ENCODE measurements around the gene TOPAZ1. TPM values are rescaled to one million over a fixed set of nuclear protein-coding genes. Genes with fewer than 3 reads are reported as not detected.

The TOPAZ1 gene
- total and polyA plus RNA-seq, 9 of the 15 experiments (the other 6 are each of a cell fraction or from before 2014, with no cell fraction given), result 0.01 TPM; not detected in 8

DNA sequence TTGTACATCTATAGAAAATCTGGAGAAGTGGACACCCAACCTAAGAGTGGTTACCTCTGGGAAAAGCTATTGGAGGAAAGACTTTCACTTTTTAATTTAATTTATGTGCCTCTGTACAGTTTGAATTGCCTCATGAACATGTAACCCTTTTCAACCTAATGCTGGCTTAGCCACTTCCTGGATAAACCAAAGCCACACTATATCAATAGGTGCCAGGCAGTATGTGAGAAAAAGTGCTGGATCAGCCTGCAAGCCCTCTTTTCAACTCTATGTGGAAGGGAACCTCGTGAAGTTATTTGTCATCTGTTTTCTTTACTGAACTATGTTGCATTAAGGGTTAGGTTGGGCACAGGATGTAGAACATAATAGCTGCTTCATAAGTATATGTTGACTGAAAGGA lies 9.3 kb upstream of the TOPAZ1 start:
- ChIA-PET CTCF (ENCODE audit: low intra/inter-chr PET ratio) (no interaction called here), POLR2A (interaction anchor here (0.6 to 1.1 kb wide), 3 partner anchors 18 to 622 kb away, joined by 3 to 4 read pairs (median 3); no protein-coding TSS in a partner anchor)
- H4K20me1 ChIP-seq (replicated peaks; ENCODE audit: control insufficient read depth, insufficient read depth, low read length), result no peaks in the 10 kb centered on the region
- peak overlapping the region; percentile 85 for H2AFZ ChIP-seq (ENCODE audit: low read depth, low read length)
- peak overlapping the region; percentile 12; the same call in 2 of the 3 replicates for H3K27ac ChIP-seq (ENCODE audit: extremely low read depth, low read depth, low read length)
- ATAC-seq (no peak), DNase-seq (ENCODE audit: extremely low read depth in 1 of 4, low spot score in 3 of 4) (no peak), FAIRE-seq (no peak)
- H3K9me1 ChIP-seq (ENCODE audit: control insufficient read depth, insufficient read depth, low read length), result no peaks in the 10 kb centered on the region
- no peak overlapping the region; a peak in 1 of 4 replicates for H3K9ac ChIP-seq (ENCODE audit: insufficient read depth in 1 of 2, low read depth in 2 of 2, low read length in 2 of 2)
- peak; percentile 23; the same call in 1 of the 2 replicates for TF ChIP-seq TCF3 (CRISPR knock-in tag; IDR thresholded peaks at IDR 0.05)
- TF ChIP-seq NCOR1 (IDR thresholded peaks at IDR 0.05), result no peak
- TF ChIP-seq ARID2 (IDR thresholded peaks at IDR 0.05), result no peak
- peak; percentile 20; the same call in 1 of the 2 replicates for TF ChIP-seq C11orf30 (IDR thresholded peaks at IDR 0.05; ENCODE audit: low read depth)
- TF ChIP-seq USF2 (CRISPR knock-in tag; IDR thresholded peaks at IDR 0.05), result no peak
- TF ChIP-seq, protein P1, sequence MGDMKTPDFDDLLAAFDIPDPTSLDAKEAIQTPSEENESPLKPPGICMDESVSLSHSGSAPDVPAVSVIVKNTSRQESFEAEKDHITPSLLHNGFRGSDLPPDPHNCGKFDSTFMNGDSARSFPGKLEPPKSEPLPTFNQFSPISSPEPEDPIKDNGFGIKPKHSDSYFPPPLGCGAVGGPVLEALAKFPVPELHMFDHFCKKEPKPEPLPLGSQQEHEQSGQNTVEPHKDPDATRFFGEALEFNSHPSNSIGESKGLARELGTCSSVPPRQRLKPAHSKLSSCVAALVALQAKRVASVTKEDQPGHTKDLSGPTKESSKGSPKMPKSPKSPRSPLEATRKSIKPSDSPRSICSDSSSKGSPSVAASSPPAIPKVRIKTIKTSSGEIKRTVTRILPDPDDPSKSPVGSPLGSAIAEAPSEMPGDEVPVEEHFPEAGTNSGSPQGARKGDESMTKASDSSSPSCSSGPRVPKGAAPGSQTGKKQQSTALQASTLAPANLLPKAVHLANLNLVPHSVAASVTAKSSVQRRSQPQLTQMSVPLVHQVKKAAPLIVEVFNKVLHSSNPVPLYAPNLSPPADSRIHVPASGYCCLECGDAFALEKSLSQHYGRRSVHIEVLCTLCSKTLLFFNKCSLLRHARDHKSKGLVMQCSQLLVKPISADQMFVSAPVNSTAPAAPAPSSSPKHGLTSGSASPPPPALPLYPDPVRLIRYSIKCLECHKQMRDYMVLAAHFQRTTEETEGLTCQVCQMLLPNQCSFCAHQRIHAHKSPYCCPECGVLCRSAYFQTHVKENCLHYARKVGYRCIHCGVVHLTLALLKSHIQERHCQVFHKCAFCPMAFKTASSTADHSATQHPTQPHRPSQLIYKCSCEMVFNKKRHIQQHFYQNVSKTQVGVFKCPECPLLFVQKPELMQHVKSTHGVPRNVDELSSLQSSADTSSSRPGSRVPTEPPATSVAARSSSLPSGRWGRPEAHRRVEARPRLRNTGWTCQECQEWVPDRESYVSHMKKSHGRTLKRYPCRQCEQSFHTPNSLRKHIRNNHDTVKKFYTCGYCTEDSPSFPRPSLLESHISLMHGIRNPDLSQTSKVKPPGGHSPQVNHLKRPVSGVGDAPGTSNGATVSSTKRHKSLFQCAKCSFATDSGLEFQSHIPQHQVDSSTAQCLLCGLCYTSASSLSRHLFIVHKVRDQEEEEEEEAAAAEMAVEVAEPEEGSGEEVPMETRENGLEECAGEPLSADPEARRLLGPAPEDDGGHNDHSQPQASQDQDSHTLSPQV (IDR thresholded peaks at IDR 0.05), result 0 out of 2 replicates have a peak, but pooled peaks have one; percentile 27
- TF ChIP-seq, protein P2, sequence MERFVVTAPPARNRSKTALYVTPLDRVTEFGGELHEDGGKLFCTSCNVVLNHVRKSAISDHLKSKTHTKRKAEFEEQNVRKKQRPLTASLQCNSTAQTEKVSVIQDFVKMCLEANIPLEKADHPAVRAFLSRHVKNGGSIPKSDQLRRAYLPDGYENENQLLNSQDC (CRISPR knock-in tag; IDR thresholded peaks at IDR 0.05), result no peak
- no peak for TF ChIP-seq SMARCA5 (IDR thresholded peaks at IDR 0.05)
- no peak for TF ChIP-seq KDM2B (CRISPR knock-in tag; IDR thresholded peaks at IDR 0.05)
- peaks cover 7 to 41% of the 10 kb centered on the region in 2 experiments for H3K4me1 ChIP-seq (replicated peaks in 1 of 2; ENCODE audit: control insufficient read depth in 2 of 2, insufficient read depth in 2 of 2, low read length in 2 of 2)
- in situ Hi-C loops (cut with MboI) (no loop called here), intact Hi-C loops (cut with micrococcal nuclease) (no loop called here)
- H3K27me3 ChIP-seq (ENCODE audit: control insufficient read depth in 2 of 2, insufficient read depth in 2 of 2, low read length in 2 of 2), result no peaks in the 10 kb centered on the region
- H3K4me3 ChIP-seq, result no peak overlapping the region
- no peak overlapping the region for H3K4me2 ChIP-seq (ENCODE audit: insufficient read depth, low read length)
- BruUV-seq (replicated peaks), result no TSS peak
- H3K36me3 ChIP-seq (ENCODE audit: control insufficient read depth, insufficient read depth, low read length), result no peaks in the 10 kb centered on the region
- no peaks in the 10 kb centered on the region for H3K79me2 ChIP-seq (ENCODE audit: control insufficient read depth, insufficient read depth, low read length)
- H3K9me3 ChIP-seq (replicated peaks; ENCODE audit: control insufficient read depth, insufficient read depth, low read depth, low read length), result no peaks in the 10 kb centered on the region
- 13% methylated on average over 1 of the region's 1 CpG for WGBS (ENCODE audit: insufficient coverage, low coverage, missing lambda C conversion rate)

All from K562 (cell line).